Measurements from ENCODE around the gene CEP290. TPM values are rescaled to one million over a fixed set of nuclear protein-coding genes. Genes with fewer than 3 reads are reported as not detected.

CEP290 gene
- total RNA-seq: 10 to 100 TPM; 17.2 to 42.7 (median 22.3) TPM
- polyA plus RNA-seq: 1 to 10 TPM; 6.8 to 8.6 TPM
- long read RNA-seq, donor 1, partial matches to known transcripts: 13 of 14 reads
- long read RNA-seq, donor 1, other reads (novel, unspliced or antisense): 1 of 14 reads
- long read RNA-seq, donor 2, partial matches to known transcripts: 27 of 27 reads
- long read RNA-seq, donor 2, other reads (novel, unspliced or antisense): 0 of 27 reads
- long read RNA-seq, donor 3, full-length matches to known transcripts: 1 of 6 reads
- long read RNA-seq, donor 3, partial matches to known transcripts: 2 of 6 reads
- long read RNA-seq, donor 3, other reads (novel, unspliced or antisense): 3 of 6 reads

- TF ChIP-seq EP300 (IDR thresholded peaks at IDR 0.05) (no peak), POLR2A (IDR thresholded peaks at IDR 0.05) (peak; percentile 30), CTCF (IDR thresholded peaks at IDR 0.05) (no peak)
- 0% methylated on average over 47 to 49 of the region's 49 CpGs for WGBS, 3 donors
- intact Hi-C loops (cut with DNase I): no loop called here
Measured at GRCh38 chr12:88141774-88142609, at the start of gene CEP290, which contains the start of gene TMTC3. Gene CEP290, minus strand, starts transcription at chr12:88142088. Its CDS starts 781 bp downstream, at chr12:88141307. Gene TMTC3, plus strand, starts transcription at chr12:88142307. Its CDS starts 6,009 bp downstream, at chr12:88148316.

GRCh38 chr12:88188180-88188579 is 46.3 kb upstream of the CEP290 start:
- TF ChIP-seq CTCF (IDR thresholded peaks at IDR 0.05): no peak
- no peak for TF ChIP-seq EP300 (IDR thresholded peaks at IDR 0.05)
- TF ChIP-seq POLR2A (IDR thresholded peaks at IDR 0.05): no peak
- H3K27me3 ChIP-seq: no peaks in the 10 kb centered on the region
- no peaks in the 10 kb centered on the region for H3K4me1 ChIP-seq (ENCODE audit: insufficient read depth)
- WGBS, 3 donors: 81 to 92% (median 87%) methylated on average over 1 of the region's 1 CpG
- H3K27ac ChIP-seq: no peak overlapping the region
- intact Hi-C loops (cut with DNase I): no loop called here
- no peaks in the 10 kb centered on the region for H3K9me3 ChIP-seq
- no peaks in the 10 kb centered on the region for H3K36me3 ChIP-seq
- DNase-seq: no peak
- no peak overlapping the region for H3K4me3 ChIP-seq

More at GRCh38 chr12:88141774-88142609, at the start of gene CEP290, which contains the start of gene TMTC3:
- H3K4me1 ChIP-seq (ENCODE audit: insufficient read depth): peaks cover 3% of the 10 kb centered on the region
- peak within 1 kb of the TSS; percentile 62 for H3K4me3 ChIP-seq
- H3K27ac ChIP-seq: peak within 1 kb of the TSS in 1 of 2 donors; percentile 61
- DNase-seq: peak; percentile 90 to 94 (median 91)
- no peaks in the 10 kb centered on the region for H3K36me3 ChIP-seq
- H3K27me3 ChIP-seq: peaks cover 3% of the 10 kb centered on the region
- no peaks in the 10 kb centered on the region for H3K9me3 ChIP-seq

- 90 to 92% (median 92%) methylated on average over 2 of the region's 2 CpGs for WGBS, 3 donors
- intact Hi-C loops (cut with DNase I): no loop called here
- Histone ChIP-seq H3K27me3 (no peaks in the 10 kb centered on the region), H3K27ac (no peak overlapping the region), H3K4me3 (no peak overlapping the region), H3K4me1 (ENCODE audit: insufficient read depth) (no peaks in the 10 kb centered on the region), H3K9me3 (no peaks in the 10 kb centered on the region), H3K36me3 (no peaks in the 10 kb centered on the region)
- TF ChIP-seq CTCF (IDR thresholded peaks at IDR 0.05) (no peak), POLR2A (IDR thresholded peaks at IDR 0.05) (no peak), EP300 (IDR thresholded peaks at IDR 0.05) (no peak)
- DNase-seq: no peak
Measured at GRCh38 chr12:88187571-88187970, 45.7 kb upstream of the CEP290 start.

GRCh38 chr12:88185988-88186387 is 44.1 kb upstream of the CEP290 start:
- Histone ChIP-seq H3K4me3 (no peak overlapping the region), H3K27me3 (no peaks in the 10 kb centered on the region), H3K36me3 (no peaks in the 10 kb centered on the region), H3K9me3 (no peaks in the 10 kb centered on the region), H3K27ac (no peak overlapping the region), H3K4me1 (ENCODE audit: insufficient read depth) (no peaks in the 10 kb centered on the region)
- no peak for TF ChIP-seq CTCF (IDR thresholded peaks at IDR 0.05)
- no peak for TF ChIP-seq EP300 (IDR thresholded peaks at IDR 0.05)
- no peak for TF ChIP-seq POLR2A (IDR thresholded peaks at IDR 0.05)
- intact Hi-C loops (cut with DNase I): no loop called here
- no peak for DNase-seq
